Neuron (in vitro differentiated cells): Measurements from ENCODE around the gene CLCA1.

Source experiments
- H2AFZ ChIP-seq: one replicate; pipeline ENCODE4 v1.6.1; 2013; ENCODE audit warnings: low read depth, mild to moderate bottlenecking, inconsistent platforms, low read length, moderate library complexity
- H3K27me3 ChIP-seq: one replicate; pipeline ENCODE4 v1.6.1; 2013; ENCODE audit warnings: low read length; ENCODE audit not compliant: insufficient read depth
- H3K36me3 ChIP-seq: one replicate; pipeline ENCODE4 v1.6.1; 2013; ENCODE audit warnings: low read length; ENCODE audit not compliant: insufficient read depth
- H3K4me1 ChIP-seq: one replicate; pipeline ENCODE4 v1.6.1; 2013; ENCODE audit warnings: low read length; ENCODE audit not compliant: insufficient read depth
- H3K4me3 ChIP-seq: 2 replicates; pipeline ENCODE4 v1.5.1; 2013; ENCODE audit warnings: mild to moderate bottlenecking, low read length, moderate library complexity
- H3K9me3 ChIP-seq: one replicate; pipeline ENCODE4 v1.6.1; 2013; ENCODE audit warnings: low read length

Gene CLCA1, protein sequence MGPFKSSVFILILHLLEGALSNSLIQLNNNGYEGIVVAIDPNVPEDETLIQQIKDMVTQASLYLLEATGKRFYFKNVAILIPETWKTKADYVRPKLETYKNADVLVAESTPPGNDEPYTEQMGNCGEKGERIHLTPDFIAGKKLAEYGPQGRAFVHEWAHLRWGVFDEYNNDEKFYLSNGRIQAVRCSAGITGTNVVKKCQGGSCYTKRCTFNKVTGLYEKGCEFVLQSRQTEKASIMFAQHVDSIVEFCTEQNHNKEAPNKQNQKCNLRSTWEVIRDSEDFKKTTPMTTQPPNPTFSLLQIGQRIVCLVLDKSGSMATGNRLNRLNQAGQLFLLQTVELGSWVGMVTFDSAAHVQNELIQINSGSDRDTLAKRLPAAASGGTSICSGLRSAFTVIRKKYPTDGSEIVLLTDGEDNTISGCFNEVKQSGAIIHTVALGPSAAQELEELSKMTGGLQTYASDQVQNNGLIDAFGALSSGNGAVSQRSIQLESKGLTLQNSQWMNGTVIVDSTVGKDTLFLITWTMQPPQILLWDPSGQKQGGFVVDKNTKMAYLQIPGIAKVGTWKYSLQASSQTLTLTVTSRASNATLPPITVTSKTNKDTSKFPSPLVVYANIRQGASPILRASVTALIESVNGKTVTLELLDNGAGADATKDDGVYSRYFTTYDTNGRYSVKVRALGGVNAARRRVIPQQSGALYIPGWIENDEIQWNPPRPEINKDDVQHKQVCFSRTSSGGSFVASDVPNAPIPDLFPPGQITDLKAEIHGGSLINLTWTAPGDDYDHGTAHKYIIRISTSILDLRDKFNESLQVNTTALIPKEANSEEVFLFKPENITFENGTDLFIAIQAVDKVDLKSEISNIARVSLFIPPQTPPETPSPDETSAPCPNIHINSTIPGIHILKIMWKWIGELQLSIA

DNA sequence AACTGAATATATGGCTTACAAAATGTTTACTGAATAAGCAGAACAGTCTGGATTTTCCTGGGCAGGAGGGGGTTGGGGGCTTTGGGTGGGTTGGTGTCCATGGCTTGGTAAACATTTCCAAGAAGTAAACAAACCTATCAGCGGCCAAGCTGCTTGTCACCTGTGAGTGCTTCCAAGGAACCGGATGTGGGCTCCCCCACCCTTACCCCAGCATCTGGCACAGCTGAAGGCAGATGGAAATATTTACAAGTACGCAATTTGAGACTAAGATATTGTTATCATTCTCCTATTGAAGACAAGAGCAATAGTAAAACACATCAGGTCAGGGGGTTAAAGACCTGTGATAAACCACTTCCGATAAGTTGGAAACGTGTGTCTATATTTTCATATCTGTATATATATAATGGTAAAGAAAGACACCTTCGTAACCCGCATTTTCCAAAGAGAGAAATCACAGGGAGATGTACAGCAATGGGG, at the start of gene CLCA1:
CLCA1 (plus strand) TSS at position 427 of the 477 bp plus-strand sequence; CDS start at position 472, 45 bp downstream.
- Histone ChIP-seq H3K4me3 (no peak within 1 kb of the TSS), H3K4me1 (no peaks in the 10 kb centered on the region), H2AFZ (no peak within 1 kb of the TSS), H3K27me3 (no peaks in the 10 kb centered on the region), H3K9me3 (no peaks in the 10 kb centered on the region), H3K36me3 (no peaks in the 10 kb centered on the region)

DNA sequence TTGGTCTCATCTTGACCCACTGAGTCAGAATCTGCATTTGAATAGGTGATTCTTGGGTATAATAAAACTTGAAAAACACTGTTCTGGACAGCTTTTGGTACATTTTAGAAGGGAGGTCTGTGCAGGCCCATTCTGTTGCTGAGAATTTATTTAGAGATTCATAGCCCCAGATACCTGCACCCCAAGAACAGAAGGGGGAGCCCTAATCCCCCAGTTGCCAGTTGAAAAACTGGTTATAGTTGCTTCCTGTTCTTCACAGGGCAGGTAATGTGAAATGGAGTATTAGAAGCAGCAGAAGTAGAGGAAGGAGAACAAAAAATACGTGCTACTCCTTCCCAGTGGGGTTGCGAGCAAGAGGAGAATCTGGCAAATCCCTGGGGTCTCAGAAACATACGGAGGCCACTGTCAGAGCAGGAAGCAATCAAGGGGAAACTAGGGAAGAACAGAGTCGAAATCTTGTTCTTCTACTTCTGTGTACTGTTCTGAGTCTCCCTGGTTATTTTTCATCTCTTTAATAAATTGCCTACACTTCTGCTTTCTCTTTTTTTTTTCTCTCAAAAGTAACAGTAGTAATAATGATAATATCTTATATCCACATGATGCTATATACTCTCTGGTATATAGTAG, 49.3 kb upstream of the CLCA1 start:
- Histone ChIP-seq H3K36me3 (no peaks in the 10 kb centered on the region), H3K9me3 (no peaks in the 10 kb centered on the region), H3K4me1 (no peaks in the 10 kb centered on the region)

DNA sequence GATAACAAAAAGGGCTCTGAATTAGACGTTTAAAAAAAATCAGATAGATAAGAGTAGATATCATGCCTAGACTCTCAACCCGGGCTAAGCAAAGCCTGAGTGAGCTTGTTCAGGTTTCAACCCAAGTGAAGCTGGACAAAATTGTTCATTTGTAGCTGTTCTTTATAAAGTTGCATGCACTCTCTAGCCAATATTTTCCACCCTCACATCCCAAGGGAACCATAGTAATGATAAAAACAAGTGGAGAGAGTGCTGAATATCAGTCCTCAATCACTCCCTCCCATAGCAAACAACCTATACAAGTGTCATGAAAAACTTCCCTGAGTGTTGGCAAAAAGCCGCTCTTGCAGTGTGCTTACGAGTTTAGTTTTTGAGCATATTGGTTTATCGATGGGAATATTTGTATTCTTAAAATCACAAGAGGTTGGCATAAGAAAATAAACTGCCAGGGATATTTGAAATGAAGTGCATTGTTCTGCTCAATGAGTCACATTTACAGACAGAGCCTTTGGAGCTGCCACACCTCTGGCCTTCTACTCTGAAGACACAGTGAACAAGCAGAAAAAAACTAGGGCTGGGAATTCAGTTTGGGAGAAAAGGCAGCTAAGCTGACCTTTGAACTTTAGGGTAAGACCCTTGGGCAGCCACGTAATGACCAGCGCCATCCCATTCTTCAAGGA, 47.0 kb upstream of the CLCA1 start:
- no peak overlapping the region for H2AFZ ChIP-seq
- H3K4me3 ChIP-seq = no peak overlapping the region
- peaks cover 5% of the 10 kb centered on the region for H3K27me3 ChIP-seq
- no peaks in the 10 kb centered on the region for H3K36me3 ChIP-seq
- no peaks in the 10 kb centered on the region for H3K9me3 ChIP-seq
- no peaks in the 10 kb centered on the region for H3K4me1 ChIP-seq

More for the DNA sequence above, 49.3 kb upstream of the CLCA1 start:
- H2AFZ ChIP-seq = no peak overlapping the region
- H3K4me3 ChIP-seq = no peak overlapping the region
- peaks cover 8% of the 10 kb centered on the region for H3K27me3 ChIP-seq

DNA sequence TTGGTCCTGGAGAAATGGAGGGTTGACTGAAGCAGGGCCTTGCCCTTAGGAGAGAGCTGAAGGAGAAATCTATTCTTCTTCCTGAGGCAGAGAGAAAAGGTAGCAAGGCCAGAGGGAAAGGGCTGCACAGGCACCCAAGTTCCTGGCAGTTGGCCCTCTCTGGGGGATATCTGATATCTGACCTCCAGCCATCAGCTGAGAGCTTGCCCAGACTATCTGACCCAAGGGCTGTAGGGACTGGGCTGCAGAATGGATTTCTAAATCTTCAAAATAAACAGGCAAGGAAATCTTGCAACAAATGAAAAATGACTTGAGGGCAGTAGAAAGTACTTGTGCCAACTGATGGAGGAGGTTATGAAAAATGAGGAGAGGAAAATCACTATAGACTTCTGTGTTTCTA, 45.3 kb upstream of the CLCA1 start:
- Histone ChIP-seq H3K4me1 (no peaks in the 10 kb centered on the region), H3K36me3 (no peaks in the 10 kb centered on the region), H3K9me3 (no peaks in the 10 kb centered on the region), H3K27me3 (peaks cover 5% of the 10 kb centered on the region), H2AFZ (no peak overlapping the region), H3K4me3 (no peak overlapping the region)

DNA sequence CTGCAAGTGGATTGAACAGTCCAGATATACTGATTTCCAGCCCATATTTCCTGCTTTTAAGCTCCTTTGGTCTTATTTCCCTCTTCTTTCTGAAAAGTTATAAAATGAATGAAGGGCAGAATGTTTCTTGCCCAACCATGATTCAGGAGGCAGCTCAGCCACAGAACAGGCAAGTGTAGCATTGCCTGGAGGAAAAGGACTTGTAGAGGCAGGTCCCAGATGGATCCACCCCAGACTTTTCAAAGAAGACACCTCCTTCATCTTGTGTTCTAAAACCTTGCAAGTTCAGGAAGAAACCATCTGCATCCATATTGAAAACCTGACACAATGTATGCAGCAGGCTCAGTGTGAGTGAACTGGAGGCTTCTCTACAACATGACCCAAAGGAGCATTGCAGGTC, 44.9 kb upstream of the CLCA1 start, which contains the start of gene CLCA2:
CLCA2 (plus strand) TSS at position 299 of the 400 bp plus-strand sequence; CDS start at position 376, 77 bp downstream.
- Histone ChIP-seq H2AFZ (no peak within 1 kb of the TSS), H3K4me3 (no peak within 1 kb of the TSS), H3K9me3 (no peaks in the 10 kb centered on the region), H3K27me3 (peaks cover 5% of the 10 kb centered on the region), H3K36me3 (no peaks in the 10 kb centered on the region), H3K4me1 (no peaks in the 10 kb centered on the region)

DNA sequence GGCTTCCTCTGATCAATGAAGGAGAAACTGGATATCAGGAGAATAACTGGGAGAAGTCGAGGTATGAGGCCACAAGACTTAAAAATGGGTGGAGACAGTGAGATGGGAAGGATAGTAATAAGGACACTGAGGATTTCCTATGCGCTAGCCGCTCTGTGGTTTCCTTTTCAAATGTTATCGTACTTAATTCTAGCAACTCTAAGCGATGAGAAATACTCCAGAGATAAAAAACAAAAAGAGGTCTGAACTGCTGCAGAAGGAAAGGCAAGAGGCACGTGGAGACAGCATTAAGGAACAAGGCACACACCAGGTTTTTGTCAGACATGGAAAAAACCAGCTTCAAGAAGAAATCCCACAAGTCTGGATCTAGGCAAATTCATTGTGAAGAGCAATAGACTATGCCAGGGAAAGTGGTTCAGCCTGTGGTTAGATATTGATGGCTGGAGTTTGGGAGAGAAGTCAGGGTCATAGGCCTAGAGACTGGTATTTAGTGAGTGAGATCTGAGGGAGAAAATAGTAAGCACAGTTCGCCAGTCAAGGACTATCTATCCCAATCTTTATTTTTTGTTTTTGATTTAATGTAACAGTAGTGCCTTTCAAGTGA, 39.5 kb upstream of the CLCA1 start:
- Histone ChIP-seq H3K36me3 (no peaks in the 10 kb centered on the region), H3K27me3 (peaks cover 2% of the 10 kb centered on the region), H3K9me3 (no peaks in the 10 kb centered on the region), H2AFZ (no peak overlapping the region), H3K4me1 (no peaks in the 10 kb centered on the region), H3K4me3 (no peak overlapping the region)

DNA sequence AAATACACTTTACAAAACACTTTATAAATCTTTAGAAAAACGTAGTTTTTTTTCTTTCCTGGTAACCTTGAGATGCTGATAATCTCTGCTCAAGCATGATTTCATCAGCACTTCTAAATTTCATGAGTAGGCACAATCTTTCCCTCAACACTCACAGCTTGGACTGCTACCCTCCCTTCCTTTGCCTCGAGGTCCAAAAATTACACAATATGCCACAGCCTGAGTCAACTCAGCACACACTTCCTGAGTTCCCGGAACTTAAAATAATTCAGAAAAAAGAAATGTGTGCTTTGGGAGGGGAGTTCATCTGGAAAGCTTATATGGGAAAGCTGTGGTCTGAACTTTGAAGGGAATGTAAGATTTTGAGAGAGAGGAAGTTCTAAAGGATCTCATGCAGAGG, 38.9 kb upstream of the CLCA1 start:
- Histone ChIP-seq H3K36me3 (no peaks in the 10 kb centered on the region), H3K27me3 (peaks cover 2% of the 10 kb centered on the region), H3K4me1 (no peaks in the 10 kb centered on the region), H2AFZ (no peak overlapping the region), H3K9me3 (no peaks in the 10 kb centered on the region), H3K4me3 (no peak overlapping the region)

DNA sequence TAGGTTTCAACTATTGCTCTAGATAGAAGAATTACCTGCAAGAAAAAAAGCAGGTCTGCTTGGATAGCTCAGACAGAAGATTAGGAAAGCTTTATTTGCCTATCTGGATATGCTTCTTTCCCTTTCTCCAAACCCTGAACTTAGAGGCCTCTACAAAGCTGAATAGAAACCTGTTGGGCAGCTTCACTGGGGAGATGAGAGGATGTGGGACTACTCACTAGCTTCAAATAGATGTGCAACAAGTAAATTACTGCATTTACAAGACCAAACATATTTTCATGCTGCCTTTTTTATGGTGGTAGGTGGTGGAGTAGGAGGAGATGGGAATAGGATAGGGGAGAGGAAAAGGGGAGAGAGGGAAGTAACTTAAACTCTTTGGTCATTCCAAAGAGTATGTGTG, 38.4 kb upstream of the CLCA1 start:
- Histone ChIP-seq H3K36me3 (no peaks in the 10 kb centered on the region), H3K4me1 (no peaks in the 10 kb centered on the region), H3K27me3 (peaks cover 2% of the 10 kb centered on the region), H3K4me3 (no peak overlapping the region), H3K9me3 (no peaks in the 10 kb centered on the region), H2AFZ (no peak overlapping the region)

DNA sequence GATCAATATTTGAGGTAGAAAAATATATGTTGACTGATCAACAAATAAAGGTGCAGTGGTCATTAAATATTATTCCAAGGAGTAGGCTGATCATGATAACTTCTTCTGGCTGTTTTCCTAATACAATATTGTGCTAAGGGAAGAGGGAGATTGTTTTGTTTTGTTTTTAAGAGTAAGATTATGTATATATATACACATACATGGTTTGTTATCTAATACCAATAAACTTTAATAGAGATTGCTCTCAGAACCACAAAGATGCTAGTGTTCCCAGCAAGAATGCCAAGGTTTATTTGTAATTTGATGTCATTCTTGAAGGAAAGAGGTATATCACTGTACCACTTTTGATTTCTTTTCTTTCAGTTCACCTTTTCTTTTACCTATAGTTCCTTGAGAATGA, 34.7 kb upstream of the CLCA1 start:
- Histone ChIP-seq H3K36me3 (no peaks in the 10 kb centered on the region), H3K27me3 (peaks cover 2% of the 10 kb centered on the region), H3K9me3 (no peaks in the 10 kb centered on the region), H2AFZ (no peak overlapping the region), H3K4me3 (no peak overlapping the region), H3K4me1 (peaks cover 4% of the 10 kb centered on the region)

DNA sequence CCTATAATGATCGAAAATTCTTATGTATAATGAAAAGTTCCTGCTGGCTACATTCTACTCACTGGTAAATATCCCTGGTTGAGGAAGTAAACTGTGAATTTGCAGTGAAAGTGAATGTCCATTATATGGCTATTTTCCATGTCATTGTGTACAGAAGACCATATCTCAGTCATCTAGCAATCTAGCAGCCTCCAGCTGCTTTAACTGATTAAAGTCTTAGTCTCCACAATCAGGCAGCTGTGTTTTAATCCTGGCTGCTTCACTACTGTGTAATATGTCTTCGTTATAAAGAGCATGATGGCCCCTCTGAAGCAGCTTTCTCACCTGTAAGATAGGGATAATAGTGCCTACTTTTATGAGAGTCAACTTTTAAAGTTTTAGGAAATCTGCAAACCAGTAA, 33.4 kb upstream of the CLCA1 start:
- Histone ChIP-seq H3K27me3 (no peaks in the 10 kb centered on the region), H3K4me1 (peaks cover 4% of the 10 kb centered on the region), H3K36me3 (no peaks in the 10 kb centered on the region), H3K9me3 (no peaks in the 10 kb centered on the region), H2AFZ (no peak overlapping the region), H3K4me3 (no peak overlapping the region)

DNA sequence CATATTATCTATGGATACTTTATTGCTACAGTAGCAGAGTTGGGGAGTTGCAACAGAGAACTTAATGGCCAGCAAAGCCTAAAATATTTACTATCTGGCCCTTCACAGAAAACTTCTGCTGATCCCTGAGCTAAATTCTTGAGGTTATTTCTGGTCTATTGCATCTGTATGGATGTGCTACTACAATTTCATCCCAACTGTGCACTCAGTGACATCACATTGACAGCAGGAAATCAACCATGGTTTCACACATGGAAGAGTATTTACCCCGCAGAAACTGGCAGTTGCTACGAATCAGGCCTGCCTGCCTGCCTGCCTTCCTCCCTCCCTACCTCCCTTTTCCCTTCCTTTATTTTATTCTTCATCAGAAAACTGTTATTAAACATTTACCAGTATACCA, 32.7 kb upstream of the CLCA1 start:
- Histone ChIP-seq H3K4me3 (no peak overlapping the region), H3K4me1 (peaks cover 4% of the 10 kb centered on the region), H2AFZ (no peak overlapping the region), H3K27me3 (no peaks in the 10 kb centered on the region), H3K9me3 (no peaks in the 10 kb centered on the region), H3K36me3 (no peaks in the 10 kb centered on the region)

DNA sequence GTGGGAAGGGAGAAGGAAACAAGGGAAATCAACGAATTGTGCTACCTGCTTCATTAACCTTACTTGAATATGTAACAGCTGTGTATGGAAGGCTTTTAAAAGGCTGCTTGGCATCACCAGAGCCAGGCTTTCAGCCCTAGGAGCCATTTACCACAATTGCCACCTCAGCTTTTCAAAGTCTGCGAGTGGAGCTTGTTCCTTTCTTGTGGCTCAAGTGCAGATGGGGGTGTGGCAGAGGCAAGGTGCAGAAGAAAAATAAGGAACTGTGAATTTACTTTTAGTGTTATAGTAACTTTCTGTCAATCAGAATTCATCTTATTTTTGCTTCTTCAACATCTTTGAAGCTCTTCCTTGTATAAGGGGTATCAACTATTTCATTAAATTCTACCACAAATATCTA, 27.1 kb upstream of the CLCA1 start:
- Histone ChIP-seq H3K4me1 (no peaks in the 10 kb centered on the region), H3K36me3 (no peaks in the 10 kb centered on the region), H3K27me3 (no peaks in the 10 kb centered on the region), H2AFZ (no peak overlapping the region), H3K4me3 (no peak overlapping the region), H3K9me3 (no peaks in the 10 kb centered on the region)
